HG02642 (cell line): ENCODE measurements around the gene RUVBL2.

Source experiments
- ATAC-seq: cut with Tn5 transposase; IDR thresholded peaks from one replicate; pipeline ENCODE4 v1.9.1; 2021; ENCODE audit warnings: mild to moderate bottlenecking; ENCODE audit not compliant: unreplicated experiment, poor library complexity

Gene RUVBL2

GRCh38 chr19:48993175-48994034, at the start of gene RUVBL2, which contains the start of gene GYS1:
Gene RUVBL2 (plus strand): TSS chr19:48993887. CDS start chr19:48993912, 25 bp downstream.
Gene GYS1 (minus strand): TSS chr19:48993309. CDS start chr19:48993112, 197 bp downstream.
- peak; percentile 88 for ATAC-seq

GRCh38 chr19:48945415-48945814, 48.3 kb upstream of the RUVBL2 start:
- no peak for ATAC-seq

DNA sequence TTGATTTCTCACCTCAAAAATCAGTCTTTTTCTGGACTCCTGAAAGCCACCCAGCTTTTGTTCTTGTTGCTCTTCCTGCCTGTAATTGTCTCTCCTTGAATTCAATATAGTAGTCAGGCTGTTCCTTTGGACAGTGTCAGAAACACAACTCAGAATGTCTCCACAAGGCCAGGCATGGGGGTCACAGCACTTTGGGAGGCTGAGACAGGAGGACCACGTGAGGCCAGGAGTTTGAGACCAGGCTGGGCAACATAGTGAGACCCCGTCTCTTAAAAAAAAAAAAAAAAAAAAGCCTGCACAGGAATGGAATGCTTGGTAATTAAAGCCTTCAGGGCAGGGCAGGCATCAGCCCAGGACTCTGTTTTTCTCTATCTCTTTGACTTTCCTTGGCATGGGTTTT, 47.9 kb upstream of the RUVBL2 start:
- ATAC-seq = no peak

- no peak for ATAC-seq
These were observed 47.0 kb upstream of the RUVBL2 start for GRCh38 chr19:48946463-48947257.

GRCh38 chr19:48947258-48947542, 46.5 kb upstream of the RUVBL2 start:
- ATAC-seq = no peak

DNA sequence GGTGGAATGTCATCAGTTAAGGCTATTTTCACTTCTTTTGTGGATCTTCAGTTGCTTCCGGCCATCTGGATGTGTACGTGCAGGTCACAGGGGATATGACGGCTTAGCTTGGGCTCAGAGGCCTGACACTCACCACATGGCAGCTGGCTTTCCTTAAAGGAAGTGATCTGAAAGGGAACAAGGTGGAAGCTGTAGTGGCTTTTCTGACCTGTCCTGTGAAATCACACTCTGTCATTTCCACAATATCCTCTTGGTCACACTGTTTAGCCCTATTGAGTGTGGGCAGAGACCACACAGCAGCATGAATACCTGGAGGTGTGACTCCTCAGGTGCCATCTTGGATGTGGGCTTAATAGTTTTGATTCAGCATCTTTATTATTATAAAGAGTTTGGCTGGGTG, 43.5 kb upstream of the RUVBL2 start:
- no peak for ATAC-seq

GRCh38 chr19:48950830-48951519, 42.7 kb upstream of the RUVBL2 start:
- ATAC-seq = no peak

GRCh38 chr19:48953141-48953540, 40.5 kb upstream of the RUVBL2 start:
- ATAC-seq = no peak

DNA sequence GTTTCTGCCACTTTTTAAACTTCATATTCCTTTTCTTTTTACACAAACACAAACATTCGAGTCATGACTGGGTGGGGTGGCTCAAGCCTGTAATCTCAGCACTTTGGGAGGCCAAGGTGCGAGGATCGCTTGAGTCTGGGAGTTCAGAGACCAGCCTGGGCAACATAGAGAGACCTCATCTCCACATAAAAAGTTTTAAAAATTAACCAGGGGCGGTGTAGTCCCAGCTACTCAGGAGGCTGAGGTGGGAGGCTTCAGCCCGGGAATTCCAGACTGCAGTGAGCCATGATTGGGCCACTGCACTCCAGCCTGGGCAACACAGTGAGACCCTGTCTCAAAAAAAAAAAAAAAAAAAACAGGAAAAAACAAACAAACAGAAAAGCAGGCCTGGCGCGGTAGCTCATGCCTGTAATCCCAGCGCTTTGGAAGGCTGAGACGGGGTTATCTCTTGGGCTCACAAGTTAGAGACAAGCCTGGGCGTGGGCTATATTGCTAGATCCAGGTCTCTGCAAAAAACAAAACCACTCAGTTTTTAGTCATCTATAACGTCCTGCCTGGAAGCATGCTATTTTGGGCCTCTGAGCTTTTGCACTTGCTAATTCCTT, 39.6 kb upstream of the RUVBL2 start:
- no peak for ATAC-seq

DNA sequence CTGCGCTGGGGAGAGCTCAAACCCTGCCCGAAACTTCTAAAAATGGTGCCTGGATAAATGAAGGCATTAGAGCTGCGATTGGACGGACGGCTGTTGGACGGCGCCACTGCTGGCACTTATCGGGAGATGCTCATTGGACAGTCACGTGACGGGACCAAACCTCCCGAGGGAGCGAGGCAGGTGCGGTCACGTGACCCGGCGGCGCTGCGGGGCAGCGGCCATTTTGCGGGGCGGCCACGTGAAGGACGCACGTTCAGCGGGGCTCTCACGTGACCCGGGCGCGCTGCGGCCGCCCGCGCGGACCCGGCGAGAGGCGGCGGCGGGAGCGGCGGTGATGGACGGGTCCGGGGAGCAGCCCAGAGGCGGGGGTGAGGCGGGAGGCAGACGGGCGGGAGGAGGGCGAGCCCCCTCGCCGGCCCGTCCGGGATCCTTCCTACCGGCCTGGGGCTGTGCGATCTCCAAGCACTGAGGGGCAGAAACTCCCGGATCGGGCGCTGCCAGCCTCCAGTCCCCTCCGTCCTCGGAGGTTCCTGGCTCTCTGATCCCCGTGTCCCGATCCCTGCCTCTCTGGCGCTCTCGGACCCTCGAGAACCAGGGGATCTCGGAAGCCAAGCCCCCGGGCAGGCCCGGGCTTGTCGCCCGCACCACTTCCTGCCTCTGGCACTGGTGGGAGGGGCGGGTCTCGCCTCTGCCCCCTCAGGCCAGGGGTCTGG, 38.9 kb upstream of the RUVBL2 start, which contains the start of gene BAX:
Gene BAX, plus strand, starts transcription at position 281 of the 713 bp plus-strand sequence. Its CDS starts 54 bp downstream, at position 335.
- ATAC-seq = peak; percentile 86

DNA sequence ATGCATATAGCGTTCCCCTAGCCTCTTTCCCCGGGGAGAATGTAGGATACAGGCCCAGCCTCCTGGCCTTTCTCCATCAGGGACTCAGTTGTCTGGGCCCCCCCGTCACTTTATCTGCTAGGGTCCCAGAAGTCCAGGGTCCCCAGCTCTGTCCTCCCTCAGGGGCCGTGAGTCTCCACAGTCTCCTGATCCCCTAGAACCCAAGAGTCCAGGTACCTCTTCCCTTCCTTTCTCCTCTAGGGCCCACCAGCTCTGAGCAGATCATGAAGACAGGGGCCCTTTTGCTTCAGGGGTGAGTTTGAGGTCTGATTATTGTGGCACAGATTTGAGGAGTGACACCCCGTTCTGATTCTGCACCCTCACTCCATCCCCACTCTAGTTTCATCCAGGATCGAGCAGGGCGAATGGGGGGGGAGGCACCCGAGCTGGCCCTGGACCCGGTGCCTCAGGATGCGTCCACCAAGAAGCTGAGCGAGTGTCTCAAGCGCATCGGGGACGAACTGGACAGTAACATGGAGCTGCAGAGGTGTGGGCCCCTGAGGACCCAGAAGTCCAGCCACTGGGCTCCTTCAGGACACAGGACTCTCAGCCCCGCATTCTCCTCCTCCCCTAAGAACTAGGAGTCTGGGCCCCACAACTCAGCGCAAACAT, 38.3 kb upstream of the RUVBL2 start:
- no peak for ATAC-seq

GRCh38 chr19:48958006-48958405, 35.7 kb upstream of the RUVBL2 start:
- ATAC-seq = no peak

- no peak for ATAC-seq
These were observed 34.1 kb upstream of the RUVBL2 start for GRCh38 chr19:48959341-48960239.

GRCh38 chr19:48961051-48961649, 32.5 kb upstream of the RUVBL2 start:
- no peak for ATAC-seq

DNA sequence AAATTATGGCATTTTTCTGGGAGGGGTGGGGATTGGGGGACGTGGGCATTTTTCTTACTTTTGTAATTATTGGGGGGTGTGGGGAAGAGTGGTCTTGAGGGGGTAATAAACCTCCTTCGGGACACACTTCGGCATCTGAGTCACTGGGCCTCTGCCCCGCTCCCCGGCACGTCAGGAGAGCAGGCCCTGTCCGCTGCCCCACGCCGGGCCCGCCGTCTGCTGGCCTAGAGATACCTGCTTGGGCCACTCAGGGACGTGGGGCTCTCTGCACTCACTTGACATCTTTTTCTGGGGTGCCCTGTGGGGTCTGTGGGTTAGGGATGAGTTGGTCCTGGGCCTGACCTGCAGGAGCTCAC, 32.0 kb upstream of the RUVBL2 start:
- ATAC-seq = no peak

DNA sequence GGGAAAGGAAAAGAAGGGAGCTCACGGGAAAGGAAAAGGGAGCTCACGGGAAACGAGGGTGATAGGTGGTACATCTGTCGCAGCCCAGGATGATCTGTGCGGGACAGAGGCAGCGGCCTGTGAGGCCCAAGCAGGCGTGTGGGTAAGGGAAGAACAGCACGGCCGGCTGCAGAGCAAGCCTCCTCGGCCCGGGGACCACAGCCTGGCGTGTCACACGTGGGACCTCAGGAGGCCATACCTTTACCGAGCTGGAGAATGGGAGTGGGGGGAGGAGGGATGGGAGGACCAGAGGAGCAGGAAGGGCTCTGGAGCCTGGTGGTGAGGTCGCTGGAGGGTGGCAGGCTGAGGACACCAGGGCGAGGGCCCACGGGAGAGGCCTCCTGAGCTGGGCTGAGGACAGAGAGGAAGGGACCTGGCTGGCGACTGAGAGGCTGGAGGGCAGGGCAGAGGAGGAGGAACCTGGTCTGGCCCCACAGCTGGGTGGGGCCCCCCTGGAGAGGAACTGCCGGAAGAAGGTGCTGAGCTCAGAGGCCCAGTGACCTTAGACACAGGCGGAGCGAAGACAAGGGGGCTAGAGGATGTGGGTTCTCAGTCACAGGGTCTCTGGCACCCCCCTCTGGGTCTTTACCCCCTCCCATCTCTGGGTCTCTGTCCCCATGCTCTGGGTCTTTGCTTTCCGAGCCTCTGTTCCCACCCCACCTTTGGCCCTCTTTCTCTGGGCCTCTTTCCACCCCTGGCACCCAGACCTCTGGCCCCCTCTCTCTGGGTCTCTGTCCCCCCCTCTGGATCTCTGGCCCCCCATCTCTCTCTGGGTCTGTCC, 31.4 kb upstream of the RUVBL2 start:
- peak; percentile 29 for ATAC-seq

DNA sequence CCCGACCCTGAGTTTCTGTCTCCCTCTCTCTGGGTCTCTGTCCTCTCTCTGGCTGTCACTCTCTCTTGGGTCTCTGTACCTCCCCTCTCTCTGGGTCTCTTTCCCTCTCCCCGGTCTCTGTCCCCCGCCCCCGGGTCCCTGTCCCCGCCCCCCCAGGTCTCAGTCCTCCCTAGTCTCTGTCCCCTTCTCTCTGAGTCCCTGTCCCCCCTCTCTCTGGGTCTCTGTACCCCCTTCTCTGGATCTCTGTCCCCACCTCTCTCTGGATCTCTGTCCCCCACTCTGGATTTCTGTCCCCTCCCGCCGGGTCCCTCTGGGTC, 30.9 kb upstream of the RUVBL2 start:
- no peak for ATAC-seq
